Measurements from ENCODE around the gene EEFSEC. TPM values are rescaled to one million over a fixed set of nuclear protein-coding genes. Genes with fewer than 3 reads are reported as not detected.

The EEFSEC gene
- polyA plus RNA-seq, 1 experiment: 16.3 TPM

DNA sequence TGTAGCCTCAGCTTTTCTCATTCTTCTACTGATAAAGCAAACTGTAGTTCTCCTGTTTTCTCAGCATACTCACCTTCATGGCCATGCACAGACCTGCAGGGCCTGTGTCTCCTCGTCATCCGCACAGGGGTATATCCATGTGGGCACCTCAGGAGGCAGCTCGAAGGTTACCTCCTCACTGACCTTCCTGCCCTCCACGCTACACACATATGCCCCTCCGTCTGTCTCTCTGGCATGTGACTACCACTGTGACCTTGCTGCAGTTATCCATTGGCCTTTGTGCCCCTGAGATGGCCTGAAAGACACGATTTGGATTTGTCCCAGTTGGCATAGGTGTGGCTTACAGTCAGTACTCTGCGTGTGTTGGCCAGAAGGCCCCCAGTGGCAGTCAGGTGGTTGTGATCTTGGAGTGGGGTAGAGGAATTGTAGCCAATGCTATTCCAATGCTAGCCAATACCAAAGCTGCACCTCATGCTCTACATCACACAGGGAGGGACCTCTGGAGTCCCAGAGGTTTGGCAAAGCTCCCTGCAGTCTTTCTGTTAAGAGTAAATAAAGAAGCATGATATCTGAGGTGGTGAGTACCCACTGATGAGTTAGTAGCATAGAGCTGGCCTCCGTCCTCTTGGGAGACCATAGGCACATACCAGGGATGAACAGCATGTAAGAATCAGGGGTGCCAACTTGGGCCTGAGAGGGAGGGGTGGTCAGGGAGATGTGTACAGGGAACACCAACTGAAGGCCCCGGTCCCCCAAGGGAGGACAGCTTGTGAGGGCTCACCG is 143.4 kb downstream of the EEFSEC start:
- TF ChIP-seq, protein P1, sequence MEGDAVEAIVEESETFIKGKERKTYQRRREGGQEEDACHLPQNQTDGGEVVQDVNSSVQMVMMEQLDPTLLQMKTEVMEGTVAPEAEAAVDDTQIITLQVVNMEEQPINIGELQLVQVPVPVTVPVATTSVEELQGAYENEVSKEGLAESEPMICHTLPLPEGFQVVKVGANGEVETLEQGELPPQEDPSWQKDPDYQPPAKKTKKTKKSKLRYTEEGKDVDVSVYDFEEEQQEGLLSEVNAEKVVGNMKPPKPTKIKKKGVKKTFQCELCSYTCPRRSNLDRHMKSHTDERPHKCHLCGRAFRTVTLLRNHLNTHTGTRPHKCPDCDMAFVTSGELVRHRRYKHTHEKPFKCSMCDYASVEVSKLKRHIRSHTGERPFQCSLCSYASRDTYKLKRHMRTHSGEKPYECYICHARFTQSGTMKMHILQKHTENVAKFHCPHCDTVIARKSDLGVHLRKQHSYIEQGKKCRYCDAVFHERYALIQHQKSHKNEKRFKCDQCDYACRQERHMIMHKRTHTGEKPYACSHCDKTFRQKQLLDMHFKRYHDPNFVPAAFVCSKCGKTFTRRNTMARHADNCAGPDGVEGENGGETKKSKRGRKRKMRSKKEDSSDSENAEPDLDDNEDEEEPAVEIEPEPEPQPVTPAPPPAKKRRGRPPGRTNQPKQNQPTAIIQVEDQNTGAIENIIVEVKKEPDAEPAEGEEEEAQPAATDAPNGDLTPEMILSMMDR (IDR thresholded peaks at IDR 0.05; ENCODE audit: insufficient read depth, low read depth, low read length): no peak
- H3K27me3 ChIP-seq (ENCODE audit: control insufficient read depth, insufficient read depth, low read length): no peaks in the 10 kb centered on the region
- no peaks in the 10 kb centered on the region for H3K36me3 ChIP-seq (ENCODE audit: control insufficient read depth, insufficient read depth, low read length)
- ChIA-PET POLR2A (no interaction called here), CTCF (interaction anchor here (1.0 to 2.3 kb wide), 3 partner anchors 10 to 312 kb away, joined by 3 to 8 read pairs (median 4); no protein-coding TSS in a partner anchor)
- DNase-seq (ENCODE audit: low read depth): no peak
- no peak overlapping the region for H3K4me3 ChIP-seq (ENCODE audit: low read depth, low read length)

DNA sequence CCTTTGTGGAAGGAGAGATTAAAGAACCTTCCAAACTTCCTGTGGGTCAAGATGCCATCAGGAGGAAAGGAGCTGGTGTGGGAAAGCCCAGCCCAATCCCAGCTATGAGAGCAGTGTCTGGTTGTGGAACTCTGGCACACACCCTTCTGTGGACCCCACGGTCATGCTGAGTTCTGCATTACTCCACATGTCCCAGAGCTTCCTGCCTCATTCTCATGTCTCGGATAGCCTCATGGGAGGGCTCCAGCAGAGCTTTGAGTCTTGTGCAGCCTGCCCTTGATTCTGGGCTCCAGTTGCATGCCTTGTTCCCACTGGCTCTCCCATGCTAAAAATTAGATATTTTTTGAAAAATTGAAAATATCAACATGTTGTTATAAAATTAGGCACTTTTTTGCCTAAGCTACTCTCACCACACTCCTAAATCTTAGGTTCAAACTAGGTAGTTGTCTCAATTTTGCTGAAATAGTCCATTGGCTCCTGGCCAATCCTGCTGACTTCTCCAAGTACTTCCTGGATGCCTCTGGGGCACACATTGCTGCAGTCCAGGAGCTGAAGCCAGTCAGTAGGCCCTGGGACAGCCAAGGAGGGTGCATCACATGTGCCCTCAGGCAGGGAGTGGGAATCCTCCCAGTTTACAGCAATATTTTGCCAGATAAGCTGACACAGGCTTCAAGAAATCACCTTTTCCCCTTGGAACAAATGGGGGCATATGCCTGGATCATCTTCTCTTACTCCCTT is 144.3 kb downstream of the EEFSEC start:
- TF ChIP-seq, protein P1 (IDR thresholded peaks at IDR 0.05; ENCODE audit: insufficient read depth, low read depth, low read length): no peak
- CTCF ChIA-PET: interaction anchor here (1.1 to 2.3 kb wide), 3 partner anchors 10 to 310 kb away, joined by 4 to 8 read pairs (median 6); no protein-coding TSS in a partner anchor
- Histone ChIP-seq H3K4me3 (ENCODE audit: low read depth, low read length) (no peak overlapping the region), H3K27me3 (ENCODE audit: control insufficient read depth, insufficient read depth, low read length) (no peaks in the 10 kb centered on the region), H3K36me3 (ENCODE audit: control insufficient read depth, insufficient read depth, low read length) (no peaks in the 10 kb centered on the region)
- POLR2A ChIA-PET: interaction anchor here (0.5 kb wide), 1 partner anchor 55 kb away, joined by 3 read pairs; no protein-coding TSS in a partner anchor
- DNase-seq (ENCODE audit: low read depth): no peak

DNA sequence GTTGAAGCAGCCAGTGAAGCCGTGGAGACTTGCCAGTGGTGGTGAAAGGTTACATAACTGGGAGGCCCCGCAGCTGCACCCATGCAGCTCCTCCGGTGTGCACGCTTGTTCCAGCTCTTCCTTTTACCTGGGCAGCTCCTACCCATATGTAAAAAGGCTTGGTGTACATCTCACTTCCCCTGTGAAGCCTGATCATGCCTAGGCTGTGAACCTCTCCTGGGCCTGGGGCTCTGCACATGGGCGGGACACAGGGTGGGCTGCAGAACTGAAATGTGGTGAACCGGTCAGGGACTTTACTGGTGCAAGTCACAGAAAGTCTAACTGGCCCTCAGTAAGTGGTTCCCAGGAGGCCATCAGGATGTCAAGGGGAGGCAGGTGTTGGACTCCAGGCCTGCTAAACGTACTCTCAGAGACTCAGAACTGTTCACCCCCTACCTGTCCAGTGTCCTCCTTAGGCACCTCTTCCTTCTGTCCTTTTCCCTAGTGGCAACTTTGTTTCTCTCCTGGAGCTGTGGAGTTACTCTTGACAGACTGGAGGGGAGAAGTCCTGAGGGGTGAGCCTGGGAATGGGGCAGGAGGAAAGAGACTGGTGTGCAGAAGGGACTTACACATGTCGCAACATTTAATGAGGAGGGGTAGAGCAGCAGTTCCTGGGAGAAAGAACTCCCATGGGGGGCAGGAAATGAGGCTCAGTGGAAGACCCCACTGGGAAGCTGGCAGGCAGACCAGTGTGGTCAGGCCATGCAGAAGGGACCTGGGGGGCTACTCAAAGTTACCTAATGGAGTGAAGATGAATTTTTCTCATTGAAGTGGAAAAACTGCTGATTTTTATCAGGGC is 148.1 kb downstream of the EEFSEC start:
- TF ChIP-seq, protein P1 (IDR thresholded peaks at IDR 0.05; ENCODE audit: insufficient read depth, low read depth, low read length): no peak
- CTCF ChIA-PET: interaction anchor here (0.8 to 1.0 kb wide), 2 partner anchors 10 to 15 kb away, joined by 3 read pairs; no protein-coding TSS in a partner anchor
- H3K4me3 ChIP-seq (ENCODE audit: low read depth, low read length): no peak overlapping the region
- no peaks in the 10 kb centered on the region for H3K36me3 ChIP-seq (ENCODE audit: control insufficient read depth, insufficient read depth, low read length)
- POLR2A ChIA-PET: no interaction called here
- H3K27me3 ChIP-seq (ENCODE audit: control insufficient read depth, insufficient read depth, low read length): no peaks in the 10 kb centered on the region
- no peak for DNase-seq (ENCODE audit: low read depth)

DNA sequence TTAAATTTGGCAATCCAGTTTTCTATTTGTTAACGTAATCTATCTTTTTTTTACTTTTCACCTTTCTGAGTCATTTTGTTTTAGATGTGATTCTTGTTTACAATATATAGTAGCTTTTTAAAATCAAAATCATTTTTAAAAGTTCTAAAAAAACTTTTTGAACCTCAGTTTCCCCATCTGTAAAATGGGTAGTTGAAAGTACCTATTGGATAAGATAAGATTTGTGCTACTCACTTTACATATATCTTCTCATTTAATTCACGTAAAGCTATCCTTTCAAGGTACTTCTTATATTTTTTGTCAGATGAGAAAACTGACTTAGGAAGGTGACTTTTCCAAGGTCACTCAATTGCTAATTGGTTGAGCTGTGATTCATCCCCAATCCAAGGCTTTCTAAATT is 153.2 kb downstream of the EEFSEC start:
- no peak for DNase-seq (ENCODE audit: low read depth)
- Histone ChIP-seq H3K36me3 (ENCODE audit: control insufficient read depth, insufficient read depth, low read length) (no peaks in the 10 kb centered on the region), H3K27me3 (ENCODE audit: control insufficient read depth, insufficient read depth, low read length) (no peaks in the 10 kb centered on the region), H3K4me3 (ENCODE audit: low read depth, low read length) (no peak overlapping the region)
- TF ChIP-seq, protein P1 (IDR thresholded peaks at IDR 0.05; ENCODE audit: insufficient read depth, low read depth, low read length): no peak
- CTCF ChIA-PET: interaction anchor here (0.8 to 2.4 kb wide), 4 partner anchors 9 to 129 kb away, joined by 3 to 10 read pairs (median 6); no protein-coding TSS in a partner anchor
- POLR2A ChIA-PET: no interaction called here

All from BJ (cell line).